ENCODE results near the gene PDCD1LG2.

DNA sequence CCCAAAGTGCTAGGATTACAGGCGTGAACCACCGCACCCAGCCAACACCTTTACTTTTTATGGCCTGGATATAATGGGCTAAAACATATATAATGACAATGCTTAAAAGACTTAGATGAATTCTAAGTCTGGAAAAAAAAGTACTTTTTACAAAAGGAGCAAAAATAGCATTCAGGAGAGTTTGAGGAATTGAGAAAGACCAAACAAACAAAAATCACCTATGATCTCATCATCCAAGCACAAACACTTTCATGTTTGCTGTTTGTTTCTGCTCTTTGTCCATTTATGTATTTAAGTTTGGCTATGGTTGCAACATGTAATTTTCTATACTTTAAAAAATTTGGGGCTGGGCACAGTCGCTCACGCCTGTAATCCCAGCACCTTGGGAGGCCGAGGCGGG, 63.8 kb downstream of the PDCD1LG2 start:
- TF ChIP-seq YY1 (IDR thresholded peaks at IDR 0.05; ENCODE audit: low read depth, low read length) (no peak), SUZ12 (IDR thresholded peaks at IDR 0.05; ENCODE audit: low read length) (no peak), RAD21 (IDR thresholded peaks at IDR 0.05 in 1 of 2, conservative IDR thresholded peaks at IDR 0.05 in 1 of 2; ENCODE audit: low read depth in 2 of 2, low read length in 2 of 2) (no peak), EGR1 (IDR thresholded peaks at IDR 0.05; ENCODE audit: borderline replicate concordance, low read depth, low read length) (no peak), SP1 (IDR thresholded peaks at IDR 0.05; ENCODE audit: low read depth, low read length) (no peak), BRCA1 (IDR thresholded peaks at IDR 0.05; ENCODE audit: low read depth, low read length) (no peak), POLR2A (IDR thresholded peaks at IDR 0.05; ENCODE audit: control extremely low read depth in 1 of 2, low read depth in 2 of 2, low read length in 2 of 2) (no peak), ASH2L (IDR thresholded peaks at IDR 0.05; ENCODE audit: low read length) (no peak), CBX5 (IDR thresholded peaks at IDR 0.05; ENCODE audit: low read depth, low read length) (no peak), POLR2AphosphoS5 (IDR thresholded peaks at IDR 0.05; ENCODE audit: low read depth, low read length) (no peak)
- TF ChIP-seq, protein P1, sequence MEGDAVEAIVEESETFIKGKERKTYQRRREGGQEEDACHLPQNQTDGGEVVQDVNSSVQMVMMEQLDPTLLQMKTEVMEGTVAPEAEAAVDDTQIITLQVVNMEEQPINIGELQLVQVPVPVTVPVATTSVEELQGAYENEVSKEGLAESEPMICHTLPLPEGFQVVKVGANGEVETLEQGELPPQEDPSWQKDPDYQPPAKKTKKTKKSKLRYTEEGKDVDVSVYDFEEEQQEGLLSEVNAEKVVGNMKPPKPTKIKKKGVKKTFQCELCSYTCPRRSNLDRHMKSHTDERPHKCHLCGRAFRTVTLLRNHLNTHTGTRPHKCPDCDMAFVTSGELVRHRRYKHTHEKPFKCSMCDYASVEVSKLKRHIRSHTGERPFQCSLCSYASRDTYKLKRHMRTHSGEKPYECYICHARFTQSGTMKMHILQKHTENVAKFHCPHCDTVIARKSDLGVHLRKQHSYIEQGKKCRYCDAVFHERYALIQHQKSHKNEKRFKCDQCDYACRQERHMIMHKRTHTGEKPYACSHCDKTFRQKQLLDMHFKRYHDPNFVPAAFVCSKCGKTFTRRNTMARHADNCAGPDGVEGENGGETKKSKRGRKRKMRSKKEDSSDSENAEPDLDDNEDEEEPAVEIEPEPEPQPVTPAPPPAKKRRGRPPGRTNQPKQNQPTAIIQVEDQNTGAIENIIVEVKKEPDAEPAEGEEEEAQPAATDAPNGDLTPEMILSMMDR (IDR thresholded peaks at IDR 0.05; ENCODE audit: control extremely low read depth in 1 of 3, insufficient read depth in 1 of 3, low read depth in 1 of 3, low read length in 3 of 3) = no peak
- TF ChIP-seq, protein P2, sequence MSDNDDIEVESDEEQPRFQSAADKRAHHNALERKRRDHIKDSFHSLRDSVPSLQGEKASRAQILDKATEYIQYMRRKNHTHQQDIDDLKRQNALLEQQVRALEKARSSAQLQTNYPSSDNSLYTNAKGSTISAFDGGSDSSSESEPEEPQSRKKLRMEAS (IDR thresholded peaks at IDR 0.05) = no peak
